GM19025 (cell line): ENCODE results near the gene AKT3.

Experiments
- ATAC-seq: cut with Tn5 transposase; IDR thresholded peaks from one replicate; pipeline ENCODE4 v1.9.1; 2021; ENCODE audit warnings: mild to moderate bottlenecking, low read depth, moderate library complexity; ENCODE audit not compliant: unreplicated experiment

AKT3 gene

DNA sequence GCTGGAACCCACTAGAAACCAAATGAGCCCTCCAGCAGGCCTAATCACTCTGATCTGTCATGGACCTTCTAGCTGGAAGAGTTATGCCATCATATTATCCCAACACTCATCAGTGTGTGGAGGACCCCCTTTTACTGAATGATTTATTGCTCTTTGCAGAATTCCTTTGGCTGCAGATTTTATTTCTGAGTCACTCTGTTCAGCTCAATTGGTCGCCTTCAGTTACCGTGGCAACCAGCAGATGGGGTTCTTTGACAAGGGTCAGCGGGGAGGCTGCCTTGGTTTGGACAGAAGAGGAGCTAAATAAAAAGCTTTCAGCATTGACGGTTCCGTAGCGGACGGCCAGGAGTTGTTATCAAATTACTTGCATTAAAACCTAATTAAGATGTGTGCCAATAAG is 374.1 kb downstream of the AKT3 start:
- ATAC-seq, result no peak

DNA sequence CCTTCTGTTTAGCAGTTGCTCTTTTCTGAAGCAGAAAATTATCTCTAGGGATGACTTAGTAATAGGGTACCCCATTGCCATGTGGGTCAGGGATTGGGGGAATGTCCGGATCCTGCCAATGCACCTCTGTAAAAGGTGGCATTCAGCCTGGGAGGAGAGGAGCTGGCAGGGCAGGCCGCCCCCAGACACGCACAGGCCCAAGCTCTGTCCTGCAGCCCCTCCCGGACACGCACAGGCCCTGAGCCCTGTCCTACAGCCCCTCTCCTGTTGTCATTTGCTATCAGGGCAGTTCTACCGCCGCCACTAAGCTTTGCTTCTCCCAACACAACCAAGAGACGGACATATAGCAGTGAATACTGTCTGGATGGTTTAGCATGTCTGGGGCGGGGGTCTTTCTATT is 375.1 kb downstream of the AKT3 start:
- ATAC-seq, result no peak

DNA sequence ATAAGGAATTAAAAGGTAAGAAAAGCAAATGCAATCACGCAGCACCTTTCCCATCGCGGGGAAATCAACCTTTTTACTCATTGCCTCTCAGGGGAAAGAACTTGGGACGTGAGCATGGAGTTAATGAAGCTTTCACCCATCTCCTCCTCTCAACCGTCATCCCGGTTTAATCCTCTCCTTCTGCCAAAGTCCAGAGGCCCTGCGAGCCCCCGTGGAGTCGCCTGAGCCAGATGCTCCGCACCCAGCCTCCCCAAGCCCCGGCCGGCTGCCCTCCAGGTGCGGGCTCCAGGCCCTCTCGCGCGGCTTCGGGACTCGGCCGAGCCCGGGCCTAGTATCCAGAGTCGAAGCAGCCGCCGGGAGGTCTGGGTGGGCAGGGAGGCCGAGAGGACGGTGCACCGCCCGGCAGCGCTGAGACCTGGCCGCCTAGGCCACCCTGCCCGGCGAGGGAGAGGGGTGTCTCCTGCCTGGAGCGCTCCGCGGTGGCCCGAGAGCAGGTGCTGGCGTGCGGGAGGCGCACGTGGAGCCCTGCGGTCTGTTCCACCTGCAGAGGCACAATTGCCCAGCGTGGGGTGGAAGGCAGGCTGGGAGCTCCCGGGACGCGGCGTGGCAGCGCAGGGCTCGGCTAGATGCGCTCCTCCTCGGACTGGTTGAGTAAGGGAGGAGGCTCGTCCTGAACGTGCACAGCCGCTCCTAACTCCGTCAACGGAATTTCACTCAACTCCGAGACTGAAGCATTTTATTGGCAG is 375.7 kb downstream of the AKT3 start:
- ATAC-seq, result no peak

DNA sequence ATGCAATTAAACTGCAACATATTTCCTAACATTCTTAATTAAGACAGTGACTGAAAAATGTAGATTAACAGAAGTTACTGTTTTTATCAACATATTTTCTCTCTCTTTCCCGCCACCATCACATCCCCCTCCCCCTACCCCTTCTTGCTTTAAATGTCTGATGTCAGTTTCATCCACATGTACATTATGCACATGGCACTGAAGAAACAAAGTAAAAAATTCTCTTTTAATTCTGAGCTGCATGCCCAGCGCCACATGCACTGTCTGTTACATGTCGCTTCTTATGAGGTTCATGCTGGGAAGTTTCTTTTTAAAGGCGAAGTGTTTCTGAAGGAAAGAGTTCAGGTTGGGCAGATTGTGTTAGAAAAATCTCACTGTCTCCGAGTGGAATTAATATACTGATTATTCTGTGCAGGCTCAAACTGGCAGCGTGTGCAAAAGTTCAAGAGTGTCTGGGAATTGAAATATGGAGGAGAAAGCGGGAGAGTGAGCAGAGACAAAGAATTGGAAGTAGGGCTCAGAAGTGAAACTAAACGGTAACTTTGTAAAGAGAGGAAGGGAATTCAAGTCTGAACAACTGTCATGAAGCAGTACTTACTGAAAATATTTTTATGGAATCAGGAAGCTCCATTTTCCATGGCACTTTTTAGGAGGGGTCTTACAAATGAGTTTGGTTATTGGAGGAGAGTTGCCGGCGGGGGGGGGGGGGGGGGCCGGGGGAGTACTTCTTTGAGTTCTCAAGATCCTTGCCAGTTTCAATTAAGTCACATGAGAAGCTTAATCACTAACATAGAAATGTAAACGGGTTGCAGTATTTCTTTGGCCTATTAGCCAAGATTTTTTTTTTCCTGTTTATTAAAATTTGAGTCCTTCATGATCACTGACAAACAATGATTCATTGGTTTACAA is 376.6 kb downstream of the AKT3 start:
- no peak for ATAC-seq

DNA sequence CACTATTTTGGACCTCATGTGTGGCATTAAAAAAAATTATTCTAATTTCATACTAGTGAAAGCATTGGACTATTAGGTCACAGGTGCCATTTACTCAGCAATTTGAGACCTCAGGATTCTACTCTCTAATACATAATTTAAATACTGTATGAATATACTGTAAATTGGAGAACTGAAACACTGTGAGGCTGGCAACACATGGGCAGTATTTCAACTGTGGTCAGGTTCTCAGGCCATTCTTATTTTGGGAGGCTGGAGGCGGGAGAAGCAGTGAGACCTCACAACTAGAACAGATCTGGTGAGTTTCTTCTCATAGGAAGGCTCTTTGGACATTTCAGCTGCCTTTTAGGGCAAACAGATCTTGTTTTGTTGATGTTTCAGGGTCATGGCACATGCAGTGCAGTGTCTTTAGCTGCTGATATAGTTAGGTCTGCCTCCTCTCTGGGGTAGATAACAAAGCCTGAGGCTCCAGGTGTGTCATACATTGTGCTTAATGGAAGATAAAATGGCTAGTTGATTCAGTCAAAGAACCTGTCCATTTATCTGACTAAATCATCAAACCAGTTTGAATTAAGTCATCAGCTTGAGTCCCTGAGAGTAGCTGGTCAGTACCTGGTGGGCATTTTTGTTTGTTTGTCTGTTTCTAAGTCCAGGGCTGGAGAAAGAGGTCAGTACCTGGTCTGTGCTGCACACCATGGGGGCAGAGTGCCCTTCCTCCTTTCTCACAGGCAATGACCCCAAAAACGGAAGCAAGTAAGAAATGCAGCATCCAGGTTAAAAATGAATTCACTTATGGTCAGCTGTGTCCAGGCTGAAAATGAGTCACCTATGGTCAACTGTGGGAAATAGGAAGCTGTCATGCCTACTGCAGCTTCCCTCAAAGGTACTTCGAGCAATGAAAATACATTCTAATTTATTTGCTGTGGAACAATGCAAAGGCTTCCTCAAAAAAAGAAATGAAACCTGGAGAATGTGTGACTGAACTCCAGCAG is 378.0 kb downstream of the AKT3 start:
- ATAC-seq, result peak; percentile 68

DNA sequence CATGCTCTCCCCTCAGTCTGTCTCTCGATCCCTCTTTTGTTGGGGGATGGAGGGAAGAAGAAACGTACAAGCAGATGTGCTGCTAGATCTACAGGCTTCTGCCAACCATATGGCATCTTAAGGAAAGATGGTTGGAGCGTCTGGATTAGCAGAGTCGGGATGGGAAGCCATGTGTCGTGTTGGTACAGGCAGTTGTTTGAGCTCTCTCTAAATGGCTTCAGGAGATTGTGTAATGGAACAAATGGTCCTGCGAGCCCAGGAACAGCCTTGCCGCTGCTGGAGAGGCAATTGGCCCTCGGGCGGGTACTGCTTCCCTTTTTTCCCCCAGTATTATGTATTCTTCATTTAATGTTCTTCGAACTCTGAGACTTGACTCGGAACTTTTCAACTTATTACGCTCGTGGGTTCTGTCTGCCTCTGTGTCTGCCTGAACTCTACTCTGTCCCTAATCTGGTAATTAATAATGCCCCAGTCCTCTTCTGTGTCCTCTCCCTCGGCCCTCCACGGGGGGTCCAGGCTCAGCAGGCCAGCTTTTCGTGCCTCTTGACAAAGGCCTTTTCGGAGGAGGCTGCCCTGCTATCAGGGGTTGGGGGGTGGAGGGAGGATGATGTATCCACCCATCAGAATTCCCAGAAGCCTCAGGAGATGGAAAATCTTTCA is 378.9 kb downstream of the AKT3 start:
- ATAC-seq, result no peak

DNA sequence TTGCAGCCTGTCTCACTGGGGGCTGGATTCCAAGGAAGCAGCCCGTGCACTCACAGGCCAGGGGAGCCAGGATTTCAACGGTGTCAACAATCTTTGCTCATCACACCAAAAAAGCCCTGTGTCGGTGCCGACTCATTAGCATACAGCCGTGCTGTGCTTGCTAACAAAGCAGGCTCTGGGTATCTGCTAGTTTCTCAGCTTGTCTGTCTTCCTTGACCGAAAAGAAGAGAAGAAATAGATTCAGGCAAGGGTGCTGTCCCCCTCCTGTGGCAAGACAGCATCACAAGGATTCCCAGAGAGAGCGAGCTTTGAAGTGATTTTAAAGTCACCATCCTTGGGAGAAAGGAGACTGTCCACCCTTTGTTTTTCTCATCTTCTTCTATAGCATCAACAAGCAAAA is 379.5 kb downstream of the AKT3 start:
- ATAC-seq, result no peak

DNA sequence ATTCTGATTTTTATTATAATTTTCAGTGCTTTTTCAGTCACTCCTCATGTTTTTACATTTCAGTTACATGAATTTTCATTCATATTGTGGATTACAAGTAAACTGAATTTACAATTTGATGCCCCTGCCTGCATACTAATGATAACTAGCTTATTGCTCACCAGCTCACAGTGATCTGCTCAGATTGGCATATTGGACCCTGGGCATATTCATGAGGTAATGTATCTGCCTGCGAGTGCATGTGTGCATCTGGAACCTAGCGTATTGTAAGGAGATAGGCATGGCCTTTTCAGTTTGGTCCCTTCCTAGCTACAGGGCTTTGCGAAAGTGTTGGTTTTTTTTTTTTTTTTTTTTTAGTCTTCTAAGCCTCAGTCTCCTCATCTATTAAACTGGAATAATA is 380.5 kb downstream of the AKT3 start:
- no peak for ATAC-seq

DNA sequence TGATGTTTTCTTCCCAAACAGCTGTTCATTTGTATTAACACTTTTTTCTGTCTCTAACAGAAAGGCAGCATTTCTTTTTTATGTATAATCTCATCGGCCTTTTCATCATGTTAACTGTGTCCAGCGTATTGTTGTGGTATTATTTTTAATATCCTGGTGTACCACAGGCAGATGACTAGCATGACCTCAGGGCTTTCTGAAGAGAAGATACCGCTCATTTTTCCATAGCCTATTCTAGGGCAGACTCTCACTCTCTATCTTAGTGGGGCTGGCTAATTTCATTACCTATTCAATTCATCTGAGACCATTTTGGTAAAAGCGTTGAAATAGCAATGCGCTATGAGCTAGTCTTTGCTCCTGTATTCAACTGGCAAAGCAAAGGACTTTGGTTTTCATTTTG is 384.3 kb downstream of the AKT3 start:
- no peak for ATAC-seq

DNA sequence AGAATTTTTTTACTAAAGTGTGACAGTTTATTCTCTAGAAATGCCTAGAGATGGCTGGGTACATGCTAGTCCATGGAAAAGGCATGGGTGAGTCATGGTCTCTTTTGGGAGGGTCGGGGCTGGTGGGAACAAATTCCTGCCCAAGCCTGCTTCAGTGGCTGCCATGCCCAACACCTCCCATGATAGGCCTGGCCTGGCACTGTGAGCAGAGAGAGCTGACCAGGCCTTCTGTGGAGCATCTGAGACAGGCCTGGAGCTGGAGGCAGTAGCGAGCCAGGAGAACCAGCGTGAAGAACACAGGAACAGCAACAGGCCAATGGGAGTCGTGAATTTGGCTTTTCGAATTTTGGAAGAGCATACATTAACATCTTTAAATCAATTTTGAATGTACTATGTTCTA is 385.0 kb downstream of the AKT3 start:
- no peak for ATAC-seq

DNA sequence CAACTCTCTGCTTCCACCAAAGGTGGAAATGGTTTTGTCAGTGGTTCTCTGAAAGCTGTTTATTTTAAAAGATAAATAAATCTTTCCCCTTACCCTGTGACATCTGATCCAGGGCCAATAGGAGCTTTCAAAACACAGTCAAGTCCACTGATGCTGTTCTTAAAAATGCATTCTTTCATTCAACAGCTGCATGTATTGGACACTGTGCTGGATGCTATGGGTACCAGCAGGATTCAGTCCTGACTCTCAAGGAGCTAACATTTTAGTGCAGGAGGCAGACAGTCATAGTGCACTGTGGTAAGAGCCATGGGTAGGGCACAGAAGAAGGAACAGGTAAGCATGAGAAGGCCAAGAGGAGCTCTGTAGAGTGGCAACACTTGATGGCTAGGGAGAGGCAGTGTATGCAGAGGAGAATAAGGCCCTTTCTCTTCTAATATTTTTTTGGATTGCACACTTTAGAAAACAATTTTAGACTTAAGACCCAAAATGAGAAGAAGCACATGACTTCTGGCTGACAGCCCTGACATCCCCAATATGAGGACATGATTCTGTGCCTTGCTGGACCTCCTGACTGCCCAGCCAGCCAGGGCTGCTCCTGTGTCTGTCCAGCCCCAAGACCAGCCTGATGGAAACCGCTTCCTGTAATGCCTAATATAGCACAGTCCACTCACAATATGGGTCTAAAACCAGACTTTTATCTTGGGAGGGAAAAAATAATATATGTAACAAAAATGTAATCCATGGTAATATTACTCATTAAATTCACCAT is 386.9 kb downstream of the AKT3 start:
- ATAC-seq, result no peak

DNA sequence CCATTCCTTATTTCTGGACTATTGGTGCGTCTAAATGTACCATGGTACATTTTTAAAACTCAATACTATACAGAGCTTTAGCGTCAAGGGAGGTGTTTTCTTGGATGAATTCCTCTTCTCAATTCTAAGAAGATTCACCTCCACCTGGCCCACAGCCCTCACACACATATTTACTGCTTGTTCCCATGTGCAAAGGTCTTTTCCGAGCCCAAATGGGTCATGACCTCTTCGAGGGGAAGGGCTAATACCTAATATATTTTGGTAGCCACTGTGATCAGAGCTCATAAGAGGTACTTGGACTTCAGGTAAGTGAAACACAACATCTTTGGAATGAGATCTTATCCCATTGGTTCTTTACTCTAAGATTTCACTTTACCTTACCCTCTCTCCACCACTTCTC is 388.3 kb downstream of the AKT3 start:
- ATAC-seq, result no peak

DNA sequence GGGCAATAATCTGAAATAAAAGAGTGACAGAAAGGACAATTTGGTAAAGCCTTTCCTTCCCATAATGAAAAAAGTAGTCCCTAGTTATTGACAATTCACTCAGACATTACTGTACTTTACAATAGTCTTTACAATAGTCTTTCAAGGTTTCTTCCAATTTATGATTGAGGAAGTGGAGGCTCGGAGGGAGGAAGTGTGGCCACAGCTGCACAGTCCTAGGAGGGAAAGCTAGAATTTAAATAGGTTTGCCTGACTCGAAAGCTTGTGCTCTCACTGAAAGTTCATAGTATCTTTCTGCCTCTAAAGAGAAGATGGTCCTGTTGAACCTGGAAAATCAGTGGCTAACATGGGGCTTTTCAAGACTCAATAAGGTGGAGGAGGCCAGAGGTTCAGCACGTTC is 391.0 kb downstream of the AKT3 start:
- no peak for ATAC-seq

DNA sequence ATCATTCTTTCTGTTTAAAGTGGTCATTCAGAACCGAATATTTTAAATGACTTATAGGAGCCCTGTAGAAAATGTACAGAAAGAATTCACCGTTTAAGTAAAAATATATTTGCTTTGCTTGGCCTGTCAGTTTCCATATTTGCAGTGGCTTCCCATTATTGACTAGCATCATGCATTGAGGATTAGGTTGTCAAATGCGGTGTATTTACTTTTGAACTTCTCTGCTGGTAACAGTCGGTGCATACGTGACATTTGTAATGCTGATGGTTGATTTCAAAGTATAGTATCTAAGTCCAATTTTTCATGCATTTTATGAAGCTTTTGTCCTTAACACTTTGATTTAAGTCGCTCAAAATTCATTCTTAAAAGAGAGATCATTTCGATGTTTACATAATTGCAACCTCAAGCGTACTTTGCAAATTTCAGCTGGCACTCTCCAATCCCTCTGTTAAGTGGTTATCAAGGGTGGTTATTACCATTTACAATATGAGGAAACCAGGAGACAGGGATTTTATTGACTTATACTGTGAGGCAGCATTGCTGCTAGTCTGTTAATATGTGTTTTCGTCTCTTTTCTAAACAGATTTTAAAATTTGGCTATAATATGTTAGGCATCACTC is 392.6 kb downstream of the AKT3 start:
- ATAC-seq, result no peak

DNA sequence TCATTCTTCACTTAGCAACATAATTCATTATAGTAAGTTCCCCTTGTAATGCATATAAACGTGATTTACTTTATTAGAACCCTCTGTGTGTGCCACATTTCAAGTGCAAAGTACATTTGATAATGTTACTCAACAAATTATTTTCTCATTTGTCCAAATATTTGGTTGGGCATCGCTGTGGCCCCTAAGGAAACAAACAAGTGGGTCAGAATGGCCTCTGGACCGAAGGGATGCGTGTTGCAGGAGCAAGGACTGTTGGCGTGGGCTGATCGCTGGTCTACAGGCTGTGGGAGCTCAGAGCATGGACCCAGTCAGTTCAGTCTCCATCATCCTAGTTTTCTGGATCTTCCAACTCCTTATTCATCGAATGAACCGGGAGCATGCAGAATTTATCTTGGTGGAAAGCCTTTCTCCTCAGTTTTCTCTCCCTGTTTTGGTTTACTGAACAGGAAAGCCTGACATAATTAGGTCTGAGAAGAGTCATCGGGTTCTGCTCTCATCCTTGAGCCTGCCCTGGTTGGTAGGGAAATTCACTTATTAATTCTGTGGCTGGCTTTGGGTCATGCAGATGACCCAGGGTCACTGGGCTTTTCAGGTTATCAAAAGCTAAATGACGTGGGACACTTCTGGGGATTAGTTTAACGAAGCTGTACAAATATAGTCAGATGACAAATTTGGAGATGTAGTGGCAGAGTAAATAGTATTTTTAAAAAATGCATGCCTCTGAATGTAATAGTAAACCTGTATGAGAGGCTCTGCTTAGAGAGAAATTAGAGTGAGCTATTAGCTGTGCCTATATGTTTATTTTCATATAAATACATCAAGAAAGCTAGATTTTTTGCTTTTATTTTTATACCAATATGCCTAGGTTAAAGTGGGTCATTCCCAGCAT is 394.0 kb downstream of the AKT3 start:
- ATAC-seq, result no peak

DNA sequence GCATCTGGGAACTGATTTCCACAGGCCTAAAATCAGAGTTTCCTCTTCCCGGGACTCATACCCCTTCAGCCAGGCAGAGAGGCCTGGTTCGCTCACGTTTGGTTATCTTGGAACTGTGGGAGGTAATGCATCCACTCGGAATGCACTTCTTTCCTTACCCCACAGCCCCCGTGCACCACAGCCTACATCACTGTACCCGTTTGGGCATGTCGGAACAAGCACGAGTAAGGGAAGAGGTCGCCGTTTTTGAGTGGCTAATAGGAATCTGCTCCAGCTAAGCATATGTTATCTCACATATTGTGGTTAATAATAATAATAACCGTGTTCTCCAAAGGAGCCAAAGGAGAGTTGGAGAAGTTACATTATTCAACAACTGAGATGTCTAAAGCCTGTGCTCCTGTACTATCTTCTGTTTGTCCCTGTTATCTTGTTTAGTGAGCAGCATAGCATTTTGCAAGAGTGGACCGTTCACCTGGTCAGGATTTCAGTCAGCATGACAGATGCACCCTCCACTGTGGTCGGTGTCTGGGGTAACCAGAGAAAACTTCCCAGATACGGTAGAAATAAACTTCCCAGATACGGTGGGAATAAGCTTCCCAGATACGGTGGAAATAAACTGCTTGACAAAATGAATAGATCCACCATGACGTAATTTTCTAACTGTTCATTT is 395.6 kb downstream of the AKT3 start:
- no peak for ATAC-seq

DNA sequence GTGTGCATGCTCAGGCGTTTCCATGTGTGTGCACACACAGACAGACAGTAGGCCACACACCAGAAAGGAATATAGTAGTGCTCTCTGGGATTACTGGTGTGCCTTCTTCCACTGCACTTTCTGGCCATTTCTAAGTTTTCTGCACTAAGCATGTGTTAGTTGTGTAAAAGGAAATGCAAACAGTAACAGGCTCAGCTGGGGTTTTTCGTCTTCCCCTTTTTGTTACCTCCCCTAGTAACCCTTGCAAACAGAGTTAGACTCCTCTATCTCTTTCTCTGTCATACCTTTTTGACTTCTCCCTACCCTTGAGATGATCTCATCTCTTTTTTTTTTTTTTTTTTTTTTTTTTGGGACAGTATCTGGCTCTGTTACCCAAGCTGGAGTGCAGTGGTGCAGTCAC is 398.0 kb downstream of the AKT3 start:
- ATAC-seq, result no peak

DNA sequence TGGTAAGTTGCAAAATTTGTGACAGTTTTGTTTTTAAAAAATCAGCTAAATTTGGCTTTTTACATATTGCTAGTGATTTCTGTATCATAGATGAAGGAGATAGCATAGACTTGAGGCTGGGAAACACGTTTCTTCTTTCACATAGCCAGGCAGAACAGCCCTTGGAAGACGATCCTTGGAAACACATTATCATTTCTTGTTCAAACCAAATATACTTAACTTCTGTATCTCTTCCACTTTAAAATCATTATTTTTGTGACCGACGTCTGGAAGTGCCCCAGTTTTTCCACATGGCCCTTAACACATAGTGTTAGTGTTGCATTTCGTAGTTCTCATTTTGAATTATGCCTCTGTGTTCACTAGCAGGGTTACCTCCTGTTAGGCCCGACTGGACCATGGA is 400.7 kb downstream of the AKT3 start:
- no peak for ATAC-seq
